HEK293 (cell line): ENCODE results near the gene HSPB8.
A peak's percentile ranks its signal among the peaks of the same experiment; 100 is the strongest.

Experiments used
- KLF16 ChIP-seq: fragments of 450-650 bp; formaldehyde crosslinking; IDR thresholded peaks from 2 replicates; pipeline ENCODE4 v1.5.1; 2017; ENCODE audit warnings: missing biosample characterization, missing genetic modification characterization
- MEIS1 ChIP-seq: sonication (generic); formaldehyde crosslinking; IDR thresholded peaks from 2 replicates; pipeline ENCODE4 v1.8.1; 2022; ENCODE audit warnings: missing genetic modification reagents, mild to moderate bottlenecking, borderline replicate concordance
- RBAK ChIP-seq: fragments of 450-650 bp; formaldehyde crosslinking; IDR thresholded peaks from 2 replicates; pipeline ENCODE4 v1.5.1; 2016; ENCODE audit warnings: missing biosample characterization, missing genetic modification characterization
- TCF7L2 ChIP-seq: IDR thresholded peaks from 2 replicates; pipeline ENCODE4 v1.6.1; 2011; ENCODE audit warnings: low read depth, mild to moderate bottlenecking, inconsistent platforms, low read length, moderate library complexity, borderline replicate concordance
- ZBTB17 ChIP-seq: fragments of 450-650 bp; formaldehyde crosslinking; IDR thresholded peaks from 2 replicates; pipeline ENCODE4 v1.5.1; 2016; ENCODE audit warnings: missing biosample characterization, missing genetic modification characterization
- ZFHX2 ChIP-seq: fragments of 450-650 bp; formaldehyde crosslinking; conservative IDR thresholded peaks from 2 replicates; pipeline ENCODE4 v1.5.1; 2016; ENCODE audit warnings: missing biosample characterization, missing genetic modification characterization
- ZFP3 ChIP-seq: fragments of 450-650 bp; formaldehyde crosslinking; IDR thresholded peaks from 2 replicates; pipeline ENCODE4 v1.5.1; 2016; ENCODE audit warnings: low read depth, missing biosample characterization, missing genetic modification characterization
- ZFP37 ChIP-seq: fragments of 450-650 bp; formaldehyde crosslinking; IDR thresholded peaks from 2 replicates; pipeline ENCODE4 v1.5.1; 2016; ENCODE audit warnings: missing biosample characterization, missing genetic modification characterization
- ZFP69B ChIP-seq: fragments of 450-650 bp; formaldehyde crosslinking; IDR thresholded peaks from 2 replicates; pipeline ENCODE4 v1.5.1; 2016; ENCODE audit warnings: missing biosample characterization, missing genetic modification characterization
- ZNF138 ChIP-seq: fragments of 450-650 bp; formaldehyde crosslinking; IDR thresholded peaks from 2 replicates; pipeline ENCODE4 v1.5.1; 2016; ENCODE audit warnings: missing biosample characterization, missing genetic modification characterization, borderline replicate concordance
- ZNF157 ChIP-seq: fragments of 450-650 bp; formaldehyde crosslinking; IDR thresholded peaks from 2 replicates; pipeline ENCODE4 v1.5.1; 2016; ENCODE audit warnings: missing biosample characterization, missing genetic modification characterization
- ZNF174 ChIP-seq: fragments of 450-650 bp; formaldehyde crosslinking; IDR thresholded peaks from 2 replicates; pipeline ENCODE4 v1.5.0; 2017; ENCODE audit warnings: missing biosample characterization, mild to moderate bottlenecking, missing genetic modification characterization
- ZNF19 ChIP-seq: fragments of 450-650 bp; formaldehyde crosslinking; IDR thresholded peaks from 2 replicates; pipeline ENCODE4; 2016; ENCODE audit warnings: missing biosample characterization, missing genetic modification characterization, low read depth
- ZNF266 ChIP-seq: fragments of 450-650 bp; formaldehyde crosslinking; IDR thresholded peaks from 2 replicates; pipeline ENCODE4 v1.5.1; 2016; ENCODE audit warnings: missing biosample characterization, missing genetic modification characterization, low read depth
- ZNF366 ChIP-seq: fragments of 450-650 bp; formaldehyde crosslinking; conservative IDR thresholded peaks from 2 replicates; pipeline ENCODE4 v1.5.1; 2016; ENCODE audit warnings: missing biosample characterization, missing genetic modification characterization
- ZNF426 ChIP-seq: fragments of 450-650 bp; formaldehyde crosslinking; IDR thresholded peaks from 2 replicates; pipeline ENCODE4 v1.5.1; 2017; ENCODE audit warnings: missing biosample characterization, missing genetic modification characterization, mild to moderate bottlenecking, inconsistent platforms, moderate library complexity
- ZNF596 ChIP-seq: fragments of 450-650 bp; IDR thresholded peaks from 2 replicates; pipeline ENCODE4 v1.5.0; 2018; ENCODE audit warnings: missing biosample characterization, mild to moderate bottlenecking, missing genetic modification characterization, moderate library complexity
- ZNF830 ChIP-seq: fragments of 450-650 bp; IDR thresholded peaks from 2 replicates; pipeline ENCODE4 v1.5.0; 2018; ENCODE audit warnings: missing biosample characterization, missing genetic modification characterization, low read depth, mild to moderate bottlenecking, moderate library complexity
- TF ChIP-seq, protein P1 (sequence below): fragments of 450-650 bp; formaldehyde crosslinking; IDR thresholded peaks from 2 replicates; pipeline ENCODE4 v1.5.1; 2017; ENCODE audit warnings: missing biosample characterization, mild to moderate bottlenecking, missing genetic modification characterization, moderate library complexity
- TF ChIP-seq, protein P2 (sequence below): fragments of 450-650 bp; formaldehyde crosslinking; optimal IDR thresholded peaks from 2 replicates; pipeline ENCODE3; 2016; ENCODE audit warnings: missing biosample characterization, mild to moderate bottlenecking, missing genetic modification characterization
- TF ChIP-seq, protein P3 (sequence below): fragments of 450-650 bp; formaldehyde crosslinking; IDR thresholded peaks from 2 replicates; pipeline ENCODE4 v1.5.1; 2016; ENCODE audit warnings: missing biosample characterization, missing genetic modification characterization, borderline replicate concordance
- TF ChIP-seq, protein P4 (sequence below): fragments of 450-650 bp; formaldehyde crosslinking; IDR thresholded peaks from 2 replicates; pipeline ENCODE4 v1.5.1; 2017; ENCODE audit warnings: missing biosample characterization, missing genetic modification characterization
- TF ChIP-seq, protein P5 (sequence below): fragments of 450-650 bp; formaldehyde crosslinking; conservative IDR thresholded peaks from 2 replicates; pipeline ENCODE4 v1.5.1; 2016; ENCODE audit warnings: low read depth, missing biosample characterization, missing genetic modification characterization
- TF ChIP-seq, protein P6 (sequence below): fragments of 450-650 bp; formaldehyde crosslinking; IDR thresholded peaks from 2 replicates; pipeline ENCODE4 v1.5.1; 2016; ENCODE audit warnings: missing biosample characterization, missing genetic modification characterization

HSPB8 gene

DNA sequence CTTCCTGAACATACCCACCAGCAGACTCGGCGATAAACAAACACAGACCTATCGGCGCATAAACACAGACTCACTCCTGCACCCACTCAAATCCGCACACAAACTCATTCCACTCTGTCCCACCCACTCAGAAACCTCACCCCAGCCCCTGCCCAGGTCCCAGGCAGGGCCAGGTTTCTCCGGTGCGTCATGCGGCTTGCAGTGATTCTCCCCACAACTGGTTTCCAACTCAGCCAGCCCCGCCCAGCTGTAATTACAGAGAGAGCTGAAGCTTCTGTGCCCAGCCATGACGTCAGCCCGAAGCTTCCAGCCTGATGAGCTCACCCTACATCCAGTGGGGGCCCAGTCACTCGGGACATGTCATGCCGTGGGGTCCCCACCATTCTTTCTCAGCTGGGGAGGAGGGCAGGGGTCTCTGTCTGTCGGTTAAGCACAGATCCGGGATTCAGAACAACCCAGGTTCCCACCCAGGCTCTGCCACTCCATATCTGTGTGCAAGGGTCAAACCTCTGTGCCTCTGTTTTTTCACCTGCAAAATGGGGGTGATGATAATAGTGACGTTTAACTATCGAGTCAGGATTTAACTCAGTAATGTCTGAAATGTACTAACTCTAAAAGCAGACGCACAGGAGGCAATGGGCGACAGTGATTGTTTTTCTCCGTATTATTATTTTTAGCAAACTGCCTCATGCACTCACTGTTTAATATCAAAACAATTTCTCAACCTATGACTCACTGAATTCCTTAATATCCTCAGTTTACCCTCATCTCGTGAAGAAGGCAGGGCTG, 2.3 kb upstream of the HSPB8 start (continued):
- TF ChIP-seq ZNF19 (tag by site-specific recombination) (no peak), ZNF830 (tag by site-specific recombination) (no peak), ZNF266 (tag by site-specific recombination) (no peak), ZNF366 (no peak), ZNF138 (no peak), ZNF157 (tag by site-specific recombination) (no peak), KLF16 (no peak), ZFP3 (tag by site-specific recombination) (no peak), ZFHX2 (tag by site-specific recombination) (peak; percentile 95), TCF7L2 (no peak), ZNF426 (no peak), ZNF174 (no peak), MEIS1 (CRISPR knock-in tag) (no peak), ZNF596 (tag by site-specific recombination) (no peak), ZFP37 (no peak), ZBTB17 (tag by site-specific recombination) (peak; percentile 60; the same call in 1 of the 2 replicates), RBAK (tag by site-specific recombination) (no peak), ZFP69B (tag by site-specific recombination) (peak; percentile 88)
- TF ChIP-seq, protein P1, sequence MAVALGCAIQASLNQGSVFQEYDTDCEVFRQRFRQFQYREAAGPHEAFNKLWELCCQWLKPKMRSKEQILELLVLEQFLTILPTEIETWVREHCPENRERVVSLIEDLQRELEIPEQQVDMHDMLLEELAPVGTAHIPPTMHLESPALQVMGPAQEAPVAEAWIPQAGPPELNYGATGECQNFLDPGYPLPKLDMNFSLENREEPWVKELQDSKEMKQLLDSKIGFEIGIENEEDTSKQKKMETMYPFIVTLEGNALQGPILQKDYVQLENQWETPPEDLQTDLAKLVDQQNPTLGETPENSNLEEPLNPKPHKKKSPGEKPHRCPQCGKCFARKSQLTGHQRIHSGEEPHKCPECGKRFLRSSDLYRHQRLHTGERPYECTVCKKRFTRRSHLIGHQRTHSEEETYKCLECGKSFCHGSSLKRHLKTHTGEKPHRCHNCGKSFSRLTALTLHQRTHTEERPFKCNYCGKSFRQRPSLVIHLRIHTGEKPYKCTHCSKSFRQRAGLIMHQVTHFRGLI (tag by site-specific recombination), result no peak
- TF ChIP-seq, protein P2, sequence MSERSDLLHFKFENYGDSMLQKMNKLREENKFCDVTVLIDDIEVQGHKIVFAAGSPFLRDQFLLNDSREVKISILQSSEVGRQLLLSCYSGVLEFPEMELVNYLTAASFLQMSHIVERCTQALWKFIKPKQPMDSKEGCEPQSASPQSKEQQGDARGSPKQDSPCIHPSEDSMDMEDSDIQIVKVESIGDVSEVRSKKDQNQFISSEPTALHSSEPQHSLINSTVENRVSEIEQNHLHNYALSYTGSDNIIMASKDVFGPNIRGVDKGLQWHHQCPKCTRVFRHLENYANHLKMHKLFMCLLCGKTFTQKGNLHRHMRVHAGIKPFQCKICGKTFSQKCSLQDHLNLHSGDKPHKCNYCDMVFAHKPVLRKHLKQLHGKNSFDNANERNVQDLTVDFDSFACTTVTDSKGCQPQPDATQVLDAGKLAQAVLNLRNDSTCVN (tag by site-specific recombination), result no peak
- TF ChIP-seq, protein P3, sequence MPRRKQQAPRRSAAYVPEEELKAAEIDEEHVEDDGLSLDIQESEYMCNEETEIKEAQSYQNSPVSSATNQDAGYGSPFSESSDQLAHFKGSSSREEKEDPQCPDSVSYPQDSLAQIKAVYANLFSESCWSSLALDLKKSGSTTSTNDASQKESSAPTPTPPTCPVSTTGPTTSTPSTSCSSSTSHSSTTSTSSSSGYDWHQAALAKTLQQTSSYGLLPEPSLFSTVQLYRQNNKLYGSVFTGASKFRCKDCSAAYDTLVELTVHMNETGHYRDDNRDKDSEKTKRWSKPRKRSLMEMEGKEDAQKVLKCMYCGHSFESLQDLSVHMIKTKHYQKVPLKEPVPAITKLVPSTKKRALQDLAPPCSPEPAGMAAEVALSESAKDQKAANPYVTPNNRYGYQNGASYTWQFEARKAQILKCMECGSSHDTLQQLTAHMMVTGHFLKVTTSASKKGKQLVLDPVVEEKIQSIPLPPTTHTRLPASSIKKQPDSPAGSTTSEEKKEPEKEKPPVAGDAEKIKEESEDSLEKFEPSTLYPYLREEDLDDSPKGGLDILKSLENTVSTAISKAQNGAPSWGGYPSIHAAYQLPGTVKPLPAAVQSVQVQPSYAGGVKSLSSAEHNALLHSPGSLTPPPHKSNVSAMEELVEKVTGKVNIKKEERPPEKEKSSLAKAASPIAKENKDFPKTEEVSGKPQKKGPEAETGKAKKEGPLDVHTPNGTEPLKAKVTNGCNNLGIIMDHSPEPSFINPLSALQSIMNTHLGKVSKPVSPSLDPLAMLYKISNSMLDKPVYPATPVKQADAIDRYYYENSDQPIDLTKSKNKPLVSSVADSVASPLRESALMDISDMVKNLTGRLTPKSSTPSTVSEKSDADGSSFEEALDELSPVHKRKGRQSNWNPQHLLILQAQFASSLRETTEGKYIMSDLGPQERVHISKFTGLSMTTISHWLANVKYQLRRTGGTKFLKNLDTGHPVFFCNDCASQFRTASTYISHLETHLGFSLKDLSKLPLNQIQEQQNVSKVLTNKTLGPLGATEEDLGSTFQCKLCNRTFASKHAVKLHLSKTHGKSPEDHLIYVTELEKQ, result peak; percentile 36; the same call in 1 of the 2 replicates
- TF ChIP-seq, protein P4, sequence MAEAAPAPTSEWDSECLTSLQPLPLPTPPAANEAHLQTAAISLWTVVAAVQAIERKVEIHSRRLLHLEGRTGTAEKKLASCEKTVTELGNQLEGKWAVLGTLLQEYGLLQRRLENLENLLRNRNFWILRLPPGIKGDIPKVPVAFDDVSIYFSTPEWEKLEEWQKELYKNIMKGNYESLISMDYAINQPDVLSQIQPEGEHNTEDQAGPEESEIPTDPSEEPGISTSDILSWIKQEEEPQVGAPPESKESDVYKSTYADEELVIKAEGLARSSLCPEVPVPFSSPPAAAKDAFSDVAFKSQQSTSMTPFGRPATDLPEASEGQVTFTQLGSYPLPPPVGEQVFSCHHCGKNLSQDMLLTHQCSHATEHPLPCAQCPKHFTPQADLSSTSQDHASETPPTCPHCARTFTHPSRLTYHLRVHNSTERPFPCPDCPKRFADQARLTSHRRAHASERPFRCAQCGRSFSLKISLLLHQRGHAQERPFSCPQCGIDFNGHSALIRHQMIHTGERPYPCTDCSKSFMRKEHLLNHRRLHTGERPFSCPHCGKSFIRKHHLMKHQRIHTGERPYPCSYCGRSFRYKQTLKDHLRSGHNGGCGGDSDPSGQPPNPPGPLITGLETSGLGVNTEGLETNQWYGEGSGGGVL (tag by site-specific recombination), result no peak
- TF ChIP-seq, protein P5, sequence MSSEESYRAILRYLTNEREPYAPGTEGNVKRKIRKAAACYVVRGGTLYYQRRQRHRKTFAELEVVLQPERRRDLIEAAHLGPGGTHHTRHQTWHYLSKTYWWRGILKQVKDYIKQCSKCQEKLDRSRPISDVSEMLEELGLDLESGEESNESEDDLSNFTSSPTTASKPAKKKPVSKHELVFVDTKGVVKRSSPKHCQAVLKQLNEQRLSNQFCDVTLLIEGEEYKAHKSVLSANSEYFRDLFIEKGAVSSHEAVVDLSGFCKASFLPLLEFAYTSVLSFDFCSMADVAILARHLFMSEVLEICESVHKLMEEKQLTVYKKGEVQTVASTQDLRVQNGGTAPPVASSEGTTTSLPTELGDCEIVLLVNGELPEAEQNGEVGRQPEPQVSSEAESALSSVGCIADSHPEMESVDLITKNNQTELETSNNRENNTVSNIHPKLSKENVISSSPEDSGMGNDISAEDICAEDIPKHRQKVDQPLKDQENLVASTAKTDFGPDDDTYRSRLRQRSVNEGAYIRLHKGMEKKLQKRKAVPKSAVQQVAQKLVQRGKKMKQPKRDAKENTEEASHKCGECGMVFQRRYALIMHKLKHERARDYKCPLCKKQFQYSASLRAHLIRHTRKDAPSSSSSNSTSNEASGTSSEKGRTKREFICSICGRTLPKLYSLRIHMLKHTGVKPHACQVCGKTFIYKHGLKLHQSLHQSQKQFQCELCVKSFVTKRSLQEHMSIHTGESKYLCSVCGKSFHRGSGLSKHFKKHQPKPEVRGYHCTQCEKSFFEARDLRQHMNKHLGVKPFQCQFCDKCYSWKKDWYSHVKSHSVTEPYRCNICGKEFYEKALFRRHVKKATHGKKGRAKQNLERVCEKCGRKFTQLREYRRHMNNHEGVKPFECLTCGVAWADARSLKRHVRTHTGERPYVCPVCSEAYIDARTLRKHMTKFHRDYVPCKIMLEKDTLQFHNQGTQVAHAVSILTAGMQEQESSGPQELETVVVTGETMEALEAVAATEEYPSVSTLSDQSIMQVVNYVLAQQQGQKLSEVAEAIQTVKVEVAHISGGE (tag by site-specific recombination), result no peak
- TF ChIP-seq, protein P6, sequence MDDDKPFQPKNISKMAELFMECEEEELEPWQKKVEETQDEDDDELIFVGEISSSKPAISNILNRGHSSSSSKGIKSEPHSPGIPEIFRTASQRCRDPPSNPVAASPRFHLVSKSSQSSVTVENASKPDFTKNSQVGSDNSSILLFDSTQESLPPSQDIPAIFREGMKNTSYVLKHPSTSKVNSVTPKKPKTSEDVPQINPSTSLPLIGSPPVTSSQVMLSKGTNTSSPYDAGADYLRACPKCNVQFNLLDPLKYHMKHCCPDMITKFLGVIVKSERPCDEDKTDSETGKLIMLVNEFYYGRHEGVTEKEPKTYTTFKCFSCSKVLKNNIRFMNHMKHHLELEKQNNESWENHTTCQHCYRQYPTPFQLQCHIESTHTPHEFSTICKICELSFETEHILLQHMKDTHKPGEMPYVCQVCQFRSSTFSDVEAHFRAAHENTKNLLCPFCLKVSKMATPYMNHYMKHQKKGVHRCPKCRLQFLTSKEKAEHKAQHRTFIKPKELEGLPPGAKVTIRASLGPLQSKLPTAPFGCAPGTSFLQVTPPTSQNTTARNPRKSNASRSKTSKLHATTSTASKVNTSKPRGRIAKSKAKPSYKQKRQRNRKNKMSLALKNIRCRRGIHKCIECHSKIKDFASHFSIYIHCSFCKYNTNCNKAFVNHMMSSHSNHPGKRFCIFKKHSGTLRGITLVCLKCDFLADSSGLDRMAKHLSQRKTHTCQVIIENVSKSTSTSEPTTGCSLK (tag by site-specific recombination), result no peak
